SU-DHL-6 (cell line): Measurements from ENCODE around the gene SOWAHB.

Experiments
- H2AFZ ChIP-seq: fragments of 200-600 bp; sonication (generic); 2 replicates; pipeline ENCODE4 v1.6.1; 2014; ENCODE audit warnings: low read depth, mild to moderate bottlenecking, moderate library complexity, mixed read lengths, antibody characterized with exemption, low read length; ENCODE audit not compliant: severe bottlenecking
- H3F3A ChIP-seq: fragments of 200-600 bp; shearing (Covaris generic); 2 replicates; pipeline ENCODE4 v1.6.0; 2016; ENCODE audit warnings: antibody characterized with exemption, mild to moderate bottlenecking; ENCODE audit not compliant: insufficient read depth
- H3K27ac ChIP-seq: fragments of 200-600 bp; sonication (generic); 2 replicates; pipeline ENCODE4 v1.5.1; 2016; ENCODE audit warnings: low read depth, mild to moderate bottlenecking, low read length, moderate library complexity, mixed read lengths
- H3K27me3 ChIP-seq: fragments of 200-600 bp; sonication (generic), shearing (Covaris generic); 2 replicates; pipeline ENCODE4 v1.6.0; 2014; ENCODE audit warnings: mild to moderate bottlenecking, low read length
- H3K36me3 ChIP-seq: fragments of 200-600 bp; sonication (generic); 2 replicates; pipeline ENCODE4 v1.6.1; 2014; ENCODE audit warnings: mild to moderate bottlenecking, low read length, mixed read lengths
- H3K4me2 ChIP-seq: fragments of 300-600, 200-600 bp; shearing (Covaris generic), sonication (generic); 2 replicates; pipeline ENCODE4 v1.6.0; 2014; ENCODE audit warnings: low read length, low read depth, mild to moderate bottlenecking; ENCODE audit not compliant: poor library complexity, severe bottlenecking
- H3K4me3 ChIP-seq: fragments of 200-600 bp; sonication (generic); 2 replicates; pipeline ENCODE4 v1.5.1; 2014; ENCODE audit warnings: antibody characterized with exemption, low read length, mild to moderate bottlenecking, mixed read lengths; ENCODE audit not compliant: insufficient read depth, poor library complexity, severe bottlenecking
- H3K79me2 ChIP-seq: fragments of 200-600 bp; sonication (generic); 2 replicates; pipeline ENCODE4 v1.6.1; 2014; ENCODE audit warnings: mild to moderate bottlenecking, low read length, moderate library complexity; ENCODE audit not compliant: insufficient read depth
- H3K9ac ChIP-seq: fragments of 200-600 bp; sonication (generic); 2 replicates; pipeline ENCODE4 v1.7.0; 2014; ENCODE audit warnings: mild to moderate bottlenecking, low read length
- H3K9me2 ChIP-seq: fragments of 200-600 bp; sonication (generic); replicated peaks from 2 replicates; pipeline ENCODE4 v1.6.1; 2014; ENCODE audit warnings: low read length; ENCODE audit not compliant: insufficient read depth
- H3K9me3 ChIP-seq: fragments of 200-600 bp; sonication (generic); 2 replicates; pipeline ENCODE4 v1.6.1; 2014; ENCODE audit warnings: low read length, mixed read lengths; ENCODE audit not compliant: insufficient read depth
- H4K20me1 ChIP-seq: fragments of 200-600 bp; sonication (generic); 2 replicates; pipeline ENCODE4 v1.6.1; 2014; ENCODE audit warnings: low read depth, mild to moderate bottlenecking, antibody characterized with exemption, low read length, moderate library complexity, mixed read lengths
- CTCF ChIP-seq: fragments of 200-600 bp; sonication (generic); IDR thresholded peaks from one replicate; pipeline ENCODE4 v1.5.1; 2017; ENCODE audit warnings: antibody characterized with exemption, mild to moderate bottlenecking, low read length, moderate library complexity; ENCODE audit not compliant: insufficient read depth, poor library complexity, severe bottlenecking
- EZH2phosphoT487 ChIP-seq: fragments of 200-600 bp; sonication (generic), shearing (Covaris generic); conservative IDR thresholded peaks from 2 replicates; pipeline ENCODE4 v1.6.1; 2018; ENCODE audit warnings: mild to moderate bottlenecking, antibody characterized with exemption, low read length, moderate library complexity, mixed read lengths

SOWAHB gene

GRCh38 chr4:76902233-76902890 lies 4.4 kb upstream of the SOWAHB start:
- no peak overlapping the region for H3K9ac ChIP-seq
- H3K4me2 ChIP-seq, result no peak overlapping the region
- H2AFZ ChIP-seq, result no peak overlapping the region
- no peak overlapping the region for H3K27ac ChIP-seq
- H3K36me3 ChIP-seq, result no peaks in the 10 kb centered on the region
- no peaks in the 10 kb centered on the region for H3K27me3 ChIP-seq
- no peaks in the 10 kb centered on the region for H3K79me2 ChIP-seq
- no peaks in the 10 kb centered on the region for H3K9me3 ChIP-seq
- no peaks in the 10 kb centered on the region for H3K9me2 ChIP-seq
- H3K4me3 ChIP-seq, result no peak overlapping the region
- TF ChIP-seq EZH2phosphoT487 (no peak), CTCF (no peak)
- H3F3A ChIP-seq, result no peaks in the 10 kb centered on the region
- no peaks in the 10 kb centered on the region for H4K20me1 ChIP-seq

- no peak for TF ChIP-seq EZH2phosphoT487
- no peak for TF ChIP-seq CTCF
- H3K27me3 ChIP-seq, result no peaks in the 10 kb centered on the region
- no peaks in the 10 kb centered on the region for H3K9me2 ChIP-seq
- H3F3A ChIP-seq, result no peaks in the 10 kb centered on the region
- no peaks in the 10 kb centered on the region for H3K79me2 ChIP-seq
- no peak overlapping the region for H3K9ac ChIP-seq
- H3K9me3 ChIP-seq, result no peaks in the 10 kb centered on the region
- H3K4me2 ChIP-seq, result no peak overlapping the region
- no peak overlapping the region for H3K4me3 ChIP-seq
- no peaks in the 10 kb centered on the region for H4K20me1 ChIP-seq
- H2AFZ ChIP-seq, result no peak overlapping the region
- no peak overlapping the region for H3K27ac ChIP-seq
- H3K36me3 ChIP-seq, result no peaks in the 10 kb centered on the region
Observed at GRCh38 chr4:76898949-76899645, 1.2 kb upstream of the SOWAHB start.

DNA sequence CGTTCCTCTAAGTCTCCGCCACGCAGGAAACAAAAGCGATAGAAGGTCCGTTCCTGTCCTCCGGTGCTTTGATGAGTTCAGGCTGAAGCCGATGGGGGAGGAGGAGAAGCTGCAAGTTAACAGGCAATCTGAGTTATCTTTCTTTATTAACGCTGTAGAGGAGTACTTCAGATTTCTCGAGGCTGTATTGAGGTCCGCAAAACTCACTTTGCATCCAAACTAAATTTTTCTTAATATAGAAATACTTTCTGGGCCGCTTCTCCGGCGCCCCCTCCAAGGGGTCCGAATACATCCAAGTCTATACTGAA lies 395 bp upstream of the SOWAHB start:
- Histone ChIP-seq H3K9me2 (no peaks in the 10 kb centered on the region), H3K4me3 (no peak overlapping the region), H4K20me1 (no peaks in the 10 kb centered on the region), H2AFZ (no peak overlapping the region), H3K4me2 (no peak overlapping the region), H3F3A (no peaks in the 10 kb centered on the region), H3K9ac (no peak overlapping the region), H3K27ac (no peak overlapping the region), H3K27me3 (no peaks in the 10 kb centered on the region), H3K9me3 (no peaks in the 10 kb centered on the region), H3K36me3 (no peaks in the 10 kb centered on the region), H3K79me2 (no peaks in the 10 kb centered on the region)
- TF ChIP-seq CTCF (no peak), EZH2phosphoT487 (no peak)
